Karpas-422 (cell line): Measurements from ENCODE around the gene ILDR2. TPM values are rescaled to one million over a fixed set of nuclear protein-coding genes. Genes with fewer than 3 reads are reported as not detected.

Experiments
- DNase-seq: peaks from one replicate; pipeline ENCODE4 v3.0.0-alpha.2; 2015
- H2AFZ ChIP-seq: fragments of 200-600 bp; sonication (generic); 2 replicates; pipeline ENCODE4 v1.6.1; 2014; ENCODE audit warnings: antibody characterized with exemption, low read length, mixed read lengths
- H3K27ac ChIP-seq: fragments of 200-600 bp; sonication (generic); 2 replicates; pipeline ENCODE4 v1.5.1; 2014; ENCODE audit warnings: mild to moderate bottlenecking, low read length, moderate library complexity
- H3K27me3 ChIP-seq: fragments of 200-600 bp; sonication (generic); 2 replicates; pipeline ENCODE4 v1.6.1; 2014; ENCODE audit warnings: low read length, mixed read lengths
- H3K36me3 ChIP-seq: fragments of 200-600 bp; sonication (generic); 2 replicates; pipeline ENCODE4 v1.6.1; 2014; ENCODE audit warnings: low read length, mixed read lengths; ENCODE audit not compliant: insufficient read depth
- H3K4me1 ChIP-seq: fragments of 200-600 bp; sonication (generic); 2 replicates; pipeline ENCODE4 v1.6.1; 2014; ENCODE audit warnings: mild to moderate bottlenecking, low read length, mixed read lengths
- H3K4me2 ChIP-seq: fragments of 200-600 bp; sonication (generic); 2 replicates; pipeline ENCODE4 v1.6.1; 2014; ENCODE audit warnings: low read length, low read depth, mild to moderate bottlenecking; ENCODE audit not compliant: poor library complexity, severe bottlenecking
- H3K4me3 ChIP-seq: fragments of 200-600 bp; sonication (generic); 2 replicates; pipeline ENCODE4 v1.5.1; 2014; ENCODE audit warnings: mild to moderate bottlenecking, antibody characterized with exemption, low read length, mixed read lengths
- H3K79me2 ChIP-seq: fragments of 200-600 bp; sonication (generic); 2 replicates; pipeline ENCODE4 v1.6.1; 2014; ENCODE audit warnings: mild to moderate bottlenecking, low read length, mixed read lengths
- H3K9ac ChIP-seq: fragments of 200-600 bp; sonication (generic); 2 replicates; pipeline ENCODE4 v1.6.0; 2014; ENCODE audit warnings: low read length
- H3K9me2 ChIP-seq: fragments of 200-600 bp; sonication (generic), shearing (Covaris generic); replicated peaks from 2 replicates; pipeline ENCODE4 v1.6.0; 2014; ENCODE audit warnings: mild to moderate bottlenecking, low read length, moderate library complexity; ENCODE audit not compliant: insufficient read depth
- H3K9me3 ChIP-seq: fragments of 300-700, 200-600 bp; sonication (generic); 2 replicates; pipeline ENCODE4 v1.6.1; 2014; ENCODE audit warnings: low read length, mixed read lengths
- H4K20me1 ChIP-seq: fragments of 200-600 bp; sonication (generic); 2 replicates; pipeline ENCODE4 v1.6.1; 2014; ENCODE audit warnings: mild to moderate bottlenecking, antibody characterized with exemption, low read length, low read depth; ENCODE audit not compliant: insufficient read depth
- total RNA-seq: library from RNA; depleted of rRNA; stranded (reverse); fragments of >200 nt; shearing (Covaris generic); gene quantifications from 2 replicates; pipeline ENCODE4 v1.2.3, GENCODE V29; 2014; ENCODE audit warnings: low replicate concordance

The ILDR2 gene
- total RNA-seq, 1 experiment from 2014 or later = 30.7 TPM

GRCh38 chr1:166905136-166905535 lies 70.2 kb downstream of the ILDR2 start:
- H4K20me1 ChIP-seq = no peaks in the 10 kb centered on the region
- H3K27ac ChIP-seq = no peak overlapping the region
- no peak overlapping the region for H2AFZ ChIP-seq
- DNase-seq = no peak
- H3K4me3 ChIP-seq = no peak overlapping the region
- no peaks in the 10 kb centered on the region for H3K9me2 ChIP-seq
- H3K79me2 ChIP-seq = no peaks in the 10 kb centered on the region
- no peaks in the 10 kb centered on the region for H3K27me3 ChIP-seq
- H3K9ac ChIP-seq = no peak overlapping the region
- H3K36me3 ChIP-seq = no peaks in the 10 kb centered on the region
- H3K9me3 ChIP-seq = no peaks in the 10 kb centered on the region
- H3K4me1 ChIP-seq = peaks cover 39% of the 10 kb centered on the region
- no peak overlapping the region for H3K4me2 ChIP-seq

GRCh38 chr1:166903232-166903631 lies 72.1 kb downstream of the ILDR2 start:
- Histone ChIP-seq H3K27ac (no peak overlapping the region), H3K4me3 (no peak overlapping the region), H4K20me1 (no peaks in the 10 kb centered on the region), H3K27me3 (no peaks in the 10 kb centered on the region), H3K9ac (no peak overlapping the region), H3K79me2 (no peaks in the 10 kb centered on the region), H3K36me3 (no peaks in the 10 kb centered on the region), H3K4me2 (no peak overlapping the region), H3K4me1 (peaks cover 34% of the 10 kb centered on the region), H2AFZ (no peak overlapping the region), H3K9me2 (no peaks in the 10 kb centered on the region), H3K9me3 (no peaks in the 10 kb centered on the region)
- no peak for DNase-seq

GRCh38 chr1:166902279-166902678 lies 73.1 kb downstream of the ILDR2 start:
- Histone ChIP-seq H3K27me3 (no peaks in the 10 kb centered on the region), H3K4me3 (no peak overlapping the region), H3K79me2 (no peaks in the 10 kb centered on the region), H3K9me2 (no peaks in the 10 kb centered on the region), H4K20me1 (no peaks in the 10 kb centered on the region), H2AFZ (no peak overlapping the region), H3K36me3 (no peaks in the 10 kb centered on the region), H3K4me2 (no peak overlapping the region), H3K27ac (no peak overlapping the region), H3K4me1 (peaks cover 27% of the 10 kb centered on the region), H3K9ac (no peak overlapping the region), H3K9me3 (no peaks in the 10 kb centered on the region)
- no peak for DNase-seq

- Histone ChIP-seq H3K36me3 (no peaks in the 10 kb centered on the region), H4K20me1 (no peaks in the 10 kb centered on the region), H3K4me1 (peaks cover 27% of the 10 kb centered on the region), H3K4me3 (no peak overlapping the region), H3K79me2 (no peaks in the 10 kb centered on the region), H2AFZ (no peak overlapping the region), H3K4me2 (no peak overlapping the region), H3K27me3 (no peaks in the 10 kb centered on the region), H3K9ac (no peak overlapping the region), H3K27ac (no peak overlapping the region), H3K9me2 (no peaks in the 10 kb centered on the region), H3K9me3 (no peaks in the 10 kb centered on the region)
- DNase-seq = no peak
These were observed 74.4 kb downstream of the ILDR2 start for GRCh38 chr1:166900987-166901386.

DNA sequence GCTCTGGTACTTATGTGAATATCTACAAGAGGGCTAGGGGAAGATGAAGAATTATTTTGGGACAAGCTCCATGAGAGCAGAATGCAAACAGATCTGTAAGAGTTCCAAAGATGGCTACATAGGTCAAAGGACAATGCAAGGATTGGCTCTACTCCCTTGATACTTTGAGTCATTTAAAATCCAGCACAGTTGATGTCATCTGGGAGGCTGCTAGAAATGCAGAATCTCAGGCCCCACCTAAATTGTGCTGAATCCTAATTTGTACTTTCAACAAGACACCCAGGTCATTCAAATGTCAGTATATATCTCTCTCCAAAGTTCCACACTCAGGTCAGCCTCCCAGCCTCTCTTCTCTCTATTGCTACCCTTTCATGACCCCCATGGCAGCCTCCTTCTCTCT lies 75.6 kb downstream of the ILDR2 start:
- Histone ChIP-seq H2AFZ (no peak overlapping the region), H3K9me2 (no peaks in the 10 kb centered on the region), H4K20me1 (no peaks in the 10 kb centered on the region), H3K9me3 (no peaks in the 10 kb centered on the region), H3K9ac (no peak overlapping the region), H3K27ac (no peak overlapping the region), H3K36me3 (no peaks in the 10 kb centered on the region), H3K4me1 (peaks cover 17% of the 10 kb centered on the region), H3K27me3 (no peaks in the 10 kb centered on the region), H3K4me2 (no peak overlapping the region), H3K79me2 (no peaks in the 10 kb centered on the region), H3K4me3 (no peak overlapping the region)
- no peak for DNase-seq

- DNase-seq = no peak
- Histone ChIP-seq H3K4me2 (no peak overlapping the region), H3K9ac (no peak overlapping the region), H4K20me1 (no peaks in the 10 kb centered on the region), H3K9me2 (no peaks in the 10 kb centered on the region), H3K27me3 (no peaks in the 10 kb centered on the region), H3K4me1 (no peaks in the 10 kb centered on the region), H3K79me2 (no peaks in the 10 kb centered on the region), H3K27ac (no peak overlapping the region), H3K4me3 (no peak overlapping the region), H3K9me3 (no peaks in the 10 kb centered on the region), H2AFZ (no peak overlapping the region), H3K36me3 (no peaks in the 10 kb centered on the region)
These were observed 79.6 kb downstream of the ILDR2 start for GRCh38 chr1:166895766-166896165.

GRCh38 chr1:166889776-166890175 lies 85.6 kb downstream of the ILDR2 start:
- Histone ChIP-seq H3K4me1 (no peaks in the 10 kb centered on the region), H4K20me1 (no peaks in the 10 kb centered on the region), H3K9me2 (no peaks in the 10 kb centered on the region), H3K27me3 (no peaks in the 10 kb centered on the region), H3K4me3 (no peak overlapping the region), H3K79me2 (no peaks in the 10 kb centered on the region), H3K27ac (no peak overlapping the region), H3K36me3 (no peaks in the 10 kb centered on the region), H3K9ac (no peak overlapping the region), H2AFZ (no peak overlapping the region), H3K4me2 (no peak overlapping the region), H3K9me3 (no peaks in the 10 kb centered on the region)
- DNase-seq = no peak

DNA sequence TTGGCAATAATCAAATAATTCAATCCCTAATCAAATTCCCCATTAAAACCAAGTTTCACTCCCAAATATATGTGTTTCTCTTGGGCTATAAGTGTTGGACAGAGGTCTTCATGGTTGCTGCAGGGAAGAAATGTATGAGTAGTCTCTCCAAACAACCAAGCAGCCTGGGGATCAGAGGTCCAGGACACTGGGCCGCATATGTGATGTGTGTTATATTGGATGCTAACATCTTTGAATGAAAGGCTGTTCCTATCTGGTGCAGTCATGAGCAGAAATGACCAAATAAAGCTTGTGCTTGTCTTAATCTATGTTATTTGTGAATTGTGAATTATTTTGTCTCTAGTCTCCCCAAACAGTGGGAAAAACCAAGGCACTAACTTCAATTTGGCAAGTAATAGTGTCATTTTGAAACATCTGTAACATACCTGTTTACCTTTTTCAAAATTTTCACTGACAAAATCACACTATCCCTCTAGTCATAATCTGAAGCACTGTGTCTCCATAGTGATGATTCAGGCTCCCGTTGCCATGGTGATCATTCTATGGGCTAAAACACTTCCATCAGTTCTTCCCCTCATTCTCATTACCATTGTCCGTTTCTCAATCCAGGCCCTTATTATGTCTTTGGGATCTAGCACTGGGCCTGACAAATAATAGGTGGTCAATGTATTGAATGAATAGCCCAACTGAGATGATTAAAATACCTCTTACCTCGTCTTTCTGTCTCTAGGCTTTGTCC lies 86.8 kb downstream of the ILDR2 start:
- Histone ChIP-seq H3K4me1 (no peaks in the 10 kb centered on the region), H3K36me3 (no peaks in the 10 kb centered on the region), H3K27ac (no peak overlapping the region), H3K9me2 (no peaks in the 10 kb centered on the region), H4K20me1 (no peaks in the 10 kb centered on the region), H3K9ac (no peak overlapping the region), H2AFZ (no peak overlapping the region), H3K27me3 (no peaks in the 10 kb centered on the region), H3K4me3 (no peak overlapping the region), H3K9me3 (no peaks in the 10 kb centered on the region), H3K4me2 (no peak overlapping the region), H3K79me2 (no peaks in the 10 kb centered on the region)
- no peak for DNase-seq
